Forelimb muscle (tissue), 1 donor: ENCODE measurements around the gene CD82. TPM values are rescaled to one million over a fixed set of nuclear protein-coding genes. Genes with fewer than 3 reads are reported as not detected.
"Not testable (repeated sequence)": the region's sequence is repeated elsewhere in the genome, so short reads cannot be mapped to it uniquely, and the experiment has no call there.

ENCODE experiments used
- DNase-seq: peaks from one replicate; pipeline ENCODE4 v3.0.0-alpha.2; 2013; ENCODE audit warnings: low read depth
- polyA plus RNA-seq: library from polyadenylated mRNA; unstranded; fragments of 120-200 nt; gene quantifications from one replicate; pipeline ENCODE4 v1.2.1, GENCODE V29; 2013; ENCODE audit not compliant: insufficient read length

CD82 gene
- polyA plus RNA-seq, 1 donor = 77.0 TPM

DNA sequence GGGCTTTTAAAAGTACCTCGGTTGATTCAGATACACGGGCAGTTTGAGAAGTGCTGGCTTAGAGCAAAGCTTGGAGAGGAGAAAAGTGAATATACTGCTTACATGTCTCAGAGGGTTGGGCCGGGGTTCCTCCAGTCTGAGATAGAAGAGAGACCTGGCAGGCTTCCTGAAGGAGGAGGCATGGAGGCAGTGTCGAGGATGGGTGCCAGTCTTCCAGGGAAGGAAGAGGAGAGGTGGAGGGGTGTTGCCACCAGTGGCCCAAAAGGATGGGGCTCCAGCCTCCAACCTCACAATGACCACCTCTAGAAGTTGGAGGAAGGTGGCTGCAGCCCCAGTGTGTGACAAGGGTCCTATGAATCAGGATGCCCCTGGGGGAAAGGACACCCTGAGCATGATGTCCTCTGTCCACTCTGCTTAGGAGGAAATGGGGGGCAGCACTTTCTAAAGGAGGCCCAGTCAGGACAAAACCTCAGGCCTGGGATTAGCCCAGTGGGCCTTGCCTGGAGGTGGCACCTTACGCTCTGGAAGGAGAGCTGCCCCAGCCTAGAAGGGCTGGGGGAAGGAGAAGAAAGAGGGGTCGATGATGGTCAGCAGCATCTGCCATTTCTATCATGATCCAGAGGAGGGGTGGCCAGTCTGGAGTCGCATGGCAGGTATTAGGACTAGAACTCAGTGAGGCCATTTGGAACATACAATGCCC lies 65.2 kb downstream of the CD82 start:
- DNase-seq = no peak

DNA sequence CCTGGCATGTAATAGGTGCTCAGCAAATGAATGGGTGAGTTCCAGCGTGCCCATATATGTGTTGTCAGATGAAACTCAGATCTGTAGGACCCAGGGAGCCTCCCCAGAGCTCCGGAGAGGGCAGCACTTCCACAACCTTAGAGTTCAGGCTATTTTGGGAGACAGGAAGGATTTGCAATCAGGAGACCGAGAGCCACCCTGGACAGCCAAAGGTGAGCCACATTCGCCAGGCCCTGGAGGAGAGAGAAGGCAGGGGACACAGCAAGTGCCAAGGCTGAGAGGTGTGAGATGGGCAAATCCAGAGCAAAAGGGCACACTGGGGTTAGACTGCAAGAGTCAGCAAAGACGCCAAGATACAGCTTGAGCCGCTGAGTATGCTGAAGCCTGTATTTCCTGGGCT lies 66.4 kb downstream of the CD82 start:
- DNase-seq = no peak

DNA sequence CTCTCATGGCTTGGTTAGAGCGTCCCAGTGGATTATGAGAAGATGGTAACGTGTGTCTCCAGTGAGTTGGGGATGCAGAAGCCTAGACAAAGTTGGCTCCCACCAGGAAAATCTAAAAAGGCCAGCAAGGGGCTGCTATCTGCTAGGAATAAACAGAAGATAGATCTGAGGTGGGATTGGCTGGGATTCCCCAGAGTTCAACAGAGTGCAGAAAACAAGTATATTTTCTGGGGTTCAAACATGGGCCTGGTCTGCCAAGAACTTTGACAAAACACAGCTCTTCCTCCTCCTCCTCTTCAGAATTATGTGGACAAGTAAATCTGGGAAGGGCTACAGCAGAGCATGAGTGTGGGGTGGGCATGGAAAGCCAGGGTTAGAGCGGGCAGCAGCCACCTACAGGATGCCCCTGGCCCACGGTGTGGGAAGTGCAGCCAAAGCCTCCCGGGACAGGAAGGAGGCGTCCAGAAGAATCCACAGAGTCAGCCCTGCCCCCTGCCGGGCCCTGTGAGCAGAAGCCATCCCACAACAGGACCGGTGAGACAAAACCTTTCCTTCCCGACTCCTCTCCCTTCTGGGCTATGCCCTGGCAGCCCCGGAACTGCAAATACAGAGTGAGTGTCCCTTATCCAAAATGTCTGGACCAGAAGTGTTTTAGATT lies 67.1 kb downstream of the CD82 start:
- no peak for DNase-seq

DNA sequence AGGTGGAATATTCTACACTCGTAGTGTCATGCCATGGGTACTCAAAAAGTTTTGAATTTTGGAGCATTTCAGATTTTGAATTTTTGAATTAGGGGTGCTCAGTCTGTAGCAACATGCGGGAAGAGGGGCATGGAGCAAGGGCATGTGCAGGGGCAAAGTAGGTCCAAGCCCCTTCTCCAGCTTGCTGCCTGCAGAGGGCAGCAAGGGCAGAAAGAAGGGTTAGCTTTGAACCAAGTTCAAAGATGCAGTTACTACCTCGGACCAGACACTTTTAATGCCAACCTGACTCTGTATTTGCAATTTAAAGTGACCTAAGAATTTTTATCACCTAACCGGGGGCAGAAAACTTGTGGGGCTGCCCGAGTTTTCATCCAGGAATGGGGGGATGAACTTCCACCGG lies 68.2 kb downstream of the CD82 start:
- no peak for DNase-seq

DNA sequence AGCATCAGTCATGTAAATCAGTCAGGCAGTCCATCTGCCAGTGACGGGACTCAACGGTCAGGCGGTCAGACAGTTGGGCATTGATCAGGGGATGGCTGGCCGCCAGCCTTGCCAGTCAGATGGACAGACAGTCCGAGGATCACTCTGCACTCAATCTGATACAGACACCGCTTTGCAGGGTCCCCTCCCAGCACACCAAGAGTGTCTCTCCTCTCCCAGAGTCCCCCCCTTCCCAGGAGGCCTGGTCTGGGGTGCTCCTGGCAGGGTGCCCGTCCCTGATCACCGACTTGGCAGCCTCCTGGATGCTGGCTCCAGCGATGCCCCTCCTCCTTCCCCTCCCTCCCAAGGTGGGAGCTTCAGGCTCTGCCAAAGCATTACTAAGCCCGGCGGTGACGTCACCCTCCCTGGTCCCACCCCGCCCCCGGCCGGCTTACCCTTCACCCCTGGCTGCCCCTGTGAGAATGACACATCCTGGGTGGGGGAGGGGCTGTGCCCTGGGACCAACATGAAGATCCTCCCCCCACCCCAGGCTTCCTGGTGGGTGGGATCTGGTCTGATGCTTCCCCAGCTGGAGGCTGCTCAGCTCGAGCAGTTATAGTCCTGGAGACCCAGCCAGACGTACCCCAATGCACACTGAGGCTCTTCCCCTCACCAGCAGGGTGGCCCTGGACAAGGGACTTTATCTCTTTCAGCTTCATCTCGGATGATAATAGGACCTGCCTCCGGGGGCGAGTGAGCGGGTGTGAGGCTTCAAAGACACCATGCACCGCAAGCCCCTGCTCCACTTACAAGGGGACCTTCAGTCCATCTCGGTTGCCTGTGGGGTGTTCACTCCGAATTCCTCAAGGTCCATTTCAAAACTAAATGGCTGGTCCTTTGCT lies 69.2 kb downstream of the CD82 start:
- no peak for DNase-seq

DNA sequence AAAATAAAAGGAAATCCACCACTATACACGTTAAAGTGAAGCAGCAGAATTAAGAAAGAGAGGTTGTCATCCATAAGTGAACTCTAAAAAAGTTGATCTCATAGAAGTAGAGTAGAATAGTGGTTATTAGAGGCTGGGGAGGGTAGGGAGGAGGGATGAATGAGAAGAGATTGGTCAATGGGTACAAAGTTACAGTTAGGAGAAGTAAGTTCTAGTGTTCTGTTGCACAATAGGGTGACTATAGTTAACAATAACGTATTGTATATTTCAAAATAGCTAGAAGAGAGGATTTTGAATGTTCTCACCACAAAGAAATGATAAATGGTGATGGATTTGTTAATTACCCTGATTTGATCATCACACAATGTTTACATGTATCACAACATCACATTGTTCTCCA lies 72.0 kb downstream of the CD82 start:
- no peak for DNase-seq

DNA sequence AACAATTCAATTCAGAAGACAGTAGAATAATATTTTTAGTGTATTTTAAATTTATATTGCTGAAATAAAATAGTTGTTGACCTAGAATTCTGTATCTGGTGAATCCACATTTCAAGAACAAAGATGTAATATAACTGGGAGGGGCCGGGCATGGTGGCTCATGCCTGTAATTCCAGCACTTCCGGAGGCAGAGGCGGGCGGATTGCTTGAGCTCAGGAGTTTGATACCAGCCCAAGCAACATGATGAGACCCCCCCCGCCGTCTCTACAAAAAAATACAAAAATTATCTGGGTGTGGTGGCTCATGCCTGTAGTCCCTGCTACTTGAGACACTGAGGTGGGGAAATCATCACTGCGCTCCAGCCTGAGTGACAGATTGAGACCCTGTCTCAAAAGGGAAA lies 72.6 kb downstream of the CD82 start:
- no peak for DNase-seq

DNA sequence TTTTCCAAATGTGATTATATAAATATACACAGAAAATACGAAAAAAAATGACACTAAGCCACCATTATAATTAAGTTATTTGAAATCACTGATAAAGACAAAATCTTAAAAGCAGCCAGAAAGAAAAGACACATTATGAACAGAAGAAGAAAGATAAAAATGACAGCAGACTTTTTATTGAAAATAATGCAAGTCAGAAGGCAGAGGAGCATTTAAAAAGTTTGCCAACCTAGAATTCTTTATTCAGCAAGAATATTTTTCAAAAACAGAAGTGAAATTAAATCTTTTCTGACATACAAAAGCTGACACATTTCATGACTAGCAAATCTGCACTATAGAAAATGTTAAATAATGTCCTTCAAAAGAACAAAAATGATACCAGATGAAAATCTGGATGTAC lies 77.8 kb downstream of the CD82 start:
- no peak for DNase-seq

DNA sequence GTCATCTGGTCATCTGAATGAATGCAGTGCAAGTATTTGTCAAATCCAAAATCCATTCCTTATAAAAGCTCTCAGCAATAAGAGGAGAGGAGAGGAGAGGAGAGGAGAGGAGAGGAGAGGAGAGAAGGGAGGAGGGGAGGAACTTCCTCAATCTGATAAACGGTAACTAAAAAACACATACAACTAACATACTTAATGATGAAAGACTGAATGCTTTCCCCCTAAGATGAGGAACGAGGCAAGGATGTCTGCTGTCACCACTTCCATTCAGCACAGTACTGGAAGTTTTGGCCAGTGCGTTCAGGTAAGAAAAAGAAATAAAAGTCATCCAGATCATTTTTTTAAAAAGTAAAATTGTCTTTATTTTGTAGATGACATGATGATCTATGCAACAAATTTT lies 80.4 kb downstream of the CD82 start:
- DNase-seq = no peak

DNA sequence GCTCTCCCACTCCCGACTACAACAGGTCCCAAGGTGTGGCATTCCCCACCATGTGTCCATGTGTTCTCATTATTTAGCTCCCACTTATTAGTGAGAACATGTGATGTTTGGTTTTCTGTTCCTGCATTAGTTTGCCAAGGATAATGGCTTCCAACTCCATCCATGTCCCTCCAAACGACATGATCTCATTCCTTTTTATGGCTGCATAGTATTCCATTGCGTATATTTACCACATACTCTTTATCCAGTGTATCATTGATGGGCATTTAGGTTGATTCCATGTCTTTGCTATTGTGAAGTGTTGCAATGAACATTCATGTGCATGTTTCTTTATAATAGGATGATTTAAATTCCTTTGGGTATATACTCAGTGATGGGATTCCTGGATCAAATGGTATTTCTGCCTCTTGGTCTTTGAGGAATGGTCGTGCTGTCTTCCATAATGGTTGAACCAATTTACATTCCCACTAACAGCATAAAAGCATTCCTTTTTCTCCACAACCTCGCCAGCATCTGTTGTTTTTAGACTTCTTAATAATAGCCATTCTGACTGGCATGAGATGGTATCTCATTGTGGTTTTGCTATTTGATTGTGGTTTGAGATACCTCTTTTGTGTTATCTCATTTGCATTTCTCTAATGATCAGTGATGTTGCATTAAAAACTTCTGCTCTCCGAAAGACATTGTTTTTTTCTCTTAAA lies 81.9 kb downstream of the CD82 start:
- DNase-seq = not testable (repeated sequence)

DNA sequence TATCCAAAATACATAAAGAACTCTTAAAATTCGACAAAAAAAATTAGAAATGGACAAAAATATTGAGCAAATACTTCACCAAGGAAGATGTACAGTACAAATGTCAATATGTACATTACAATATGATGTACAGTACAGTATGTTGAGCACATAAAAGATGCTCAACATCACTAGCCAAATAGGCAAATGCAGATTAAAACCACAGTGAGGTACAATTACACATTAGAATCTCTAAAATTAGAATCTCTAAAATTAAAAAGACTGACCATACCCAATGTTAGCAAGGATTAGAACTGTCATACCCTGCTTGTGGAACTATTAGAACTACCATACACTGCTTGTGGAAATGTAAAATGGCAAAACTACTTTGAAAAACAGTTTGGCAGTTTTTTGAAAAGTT lies 82.6 kb downstream of the CD82 start:
- no peak for DNase-seq

DNA sequence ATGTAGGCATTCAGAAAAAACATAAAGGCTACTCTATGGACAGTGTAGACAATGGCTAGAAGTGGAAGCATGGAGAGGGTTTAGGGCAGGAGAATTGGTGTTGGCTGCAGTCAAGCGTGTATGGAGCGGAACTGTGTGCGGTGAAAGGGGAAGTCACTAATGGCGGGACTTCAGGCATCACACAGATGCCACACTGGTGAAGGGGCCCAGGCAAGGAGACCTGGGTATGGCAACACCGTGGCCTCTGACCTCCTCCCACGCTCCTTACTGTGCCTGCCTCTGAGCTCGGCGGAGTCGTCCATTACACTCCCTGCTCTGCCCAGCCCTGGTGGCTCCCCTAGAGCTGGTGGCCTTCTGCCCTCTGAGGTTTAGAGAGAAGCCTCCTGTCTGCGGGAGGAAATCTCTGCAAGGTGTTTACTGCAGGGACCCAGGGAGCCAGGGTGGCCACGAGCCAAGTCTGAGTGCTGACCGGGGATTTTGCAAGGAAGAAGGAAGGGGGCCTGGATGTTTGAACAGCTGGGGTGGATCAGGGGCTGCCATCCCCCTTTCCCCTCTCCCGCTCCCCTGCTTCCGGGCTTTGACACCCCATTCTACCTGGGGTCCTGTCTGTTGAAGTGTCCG lies 86.2 kb downstream of the CD82 start:
- no peak for DNase-seq

DNA sequence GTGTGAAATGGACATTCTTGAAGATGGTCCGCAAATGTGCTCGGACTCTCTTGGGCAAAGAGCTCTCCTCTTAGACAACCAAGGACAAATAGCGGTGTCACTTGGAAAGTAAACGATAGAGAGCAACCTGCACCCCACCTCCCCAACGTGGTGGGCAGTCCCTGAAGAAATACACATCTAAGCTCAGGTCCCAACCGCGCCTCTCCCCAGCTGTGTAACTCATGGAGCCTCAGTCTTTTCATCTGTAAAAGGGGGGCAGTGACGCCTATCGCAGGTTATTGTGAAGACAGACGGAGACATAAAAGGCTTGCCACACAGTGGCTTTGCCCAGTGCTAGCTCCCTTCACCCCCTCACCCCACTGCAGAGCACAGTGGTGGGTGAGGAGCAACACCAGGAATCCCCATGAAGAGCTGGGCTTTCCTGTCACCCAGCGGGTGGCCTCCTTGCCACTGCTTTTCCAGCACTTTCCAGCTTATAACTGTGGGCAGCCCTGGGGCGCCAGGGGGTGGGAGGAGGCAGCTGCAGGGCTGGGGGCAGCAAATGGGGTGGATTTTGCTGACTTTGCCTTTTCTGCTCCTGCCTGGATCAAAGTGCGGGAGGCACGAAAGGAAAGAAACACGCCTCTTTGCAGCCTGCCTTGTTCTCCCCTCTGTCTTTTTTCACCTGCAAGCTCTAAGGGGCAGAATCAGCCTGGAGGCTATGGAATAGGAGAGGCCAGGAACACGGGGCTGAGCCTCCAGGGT lies 87.6 kb downstream of the CD82 start:
- DNase-seq = no peak

DNA sequence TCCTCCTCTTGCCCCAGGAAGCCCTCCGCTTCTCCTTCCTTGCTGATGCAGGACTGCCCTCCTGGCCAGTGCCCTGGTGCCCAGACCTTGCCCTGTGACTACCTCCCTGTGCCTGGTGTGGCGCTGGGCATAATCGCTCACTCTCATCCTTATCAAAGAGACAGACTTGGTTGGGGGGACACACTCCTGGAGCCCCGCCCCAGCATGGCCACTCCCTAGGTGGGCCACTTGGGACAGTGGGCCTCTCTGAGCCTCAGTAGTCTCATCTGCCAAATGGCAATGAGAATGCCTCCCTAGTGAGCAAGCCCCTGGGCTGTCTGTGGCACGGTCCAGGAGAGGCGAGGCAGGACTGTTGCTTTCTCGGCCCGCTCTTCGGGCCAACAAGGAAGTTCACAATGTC lies 88.6 kb downstream of the CD82 start:
- DNase-seq = no peak

DNA sequence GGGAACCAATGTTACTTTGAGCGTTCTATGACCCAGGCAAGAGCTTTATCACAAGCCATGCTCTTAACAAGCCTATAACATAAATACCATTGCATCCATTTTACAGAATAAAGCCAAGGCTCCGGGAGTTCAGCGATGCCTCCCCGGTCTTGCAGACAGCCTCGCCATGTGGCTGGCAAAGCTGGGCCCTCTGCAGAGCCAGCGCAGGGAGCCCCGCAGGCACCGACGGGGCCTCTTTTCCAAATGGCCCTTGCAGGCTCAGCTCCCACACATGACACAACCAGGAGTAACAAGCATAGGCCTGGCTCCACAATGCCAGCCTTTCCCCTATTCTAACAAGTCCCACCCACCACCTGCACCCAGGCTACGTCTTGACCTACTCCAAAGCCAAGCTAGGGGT lies 89.1 kb downstream of the CD82 start:
- no peak for DNase-seq

DNA sequence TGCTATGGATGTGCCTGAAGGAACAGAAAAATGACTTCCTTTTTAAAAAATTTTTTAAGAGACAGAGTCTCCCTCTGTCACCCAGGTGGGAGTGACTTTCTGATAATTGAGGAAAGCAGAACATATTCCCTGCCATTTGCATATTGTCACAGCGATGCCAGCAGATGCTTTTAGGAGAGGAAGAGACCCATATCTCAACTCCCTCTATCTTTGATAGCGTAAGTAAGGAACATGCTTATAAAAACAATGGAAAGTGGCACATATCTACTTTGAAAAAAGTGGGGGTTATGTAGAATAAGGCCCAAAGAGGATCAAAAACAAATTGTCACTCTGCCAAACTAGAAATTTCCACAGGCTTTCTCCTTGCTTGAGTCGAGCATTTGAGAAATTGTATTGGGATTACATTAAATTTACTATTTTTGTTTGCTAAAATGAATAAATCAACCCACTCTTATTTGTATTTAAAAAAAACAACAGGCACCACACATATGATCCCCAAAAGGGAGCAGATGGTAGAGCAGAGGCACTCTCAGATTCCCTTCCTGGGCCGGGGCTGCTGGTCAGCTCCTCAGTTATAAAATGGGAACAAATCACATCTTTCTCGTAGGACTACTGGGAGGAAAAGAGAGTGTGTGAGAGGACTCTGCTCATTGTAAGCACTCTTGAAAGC lies 92.5 kb downstream of the CD82 start:
- DNase-seq = no peak

DNA sequence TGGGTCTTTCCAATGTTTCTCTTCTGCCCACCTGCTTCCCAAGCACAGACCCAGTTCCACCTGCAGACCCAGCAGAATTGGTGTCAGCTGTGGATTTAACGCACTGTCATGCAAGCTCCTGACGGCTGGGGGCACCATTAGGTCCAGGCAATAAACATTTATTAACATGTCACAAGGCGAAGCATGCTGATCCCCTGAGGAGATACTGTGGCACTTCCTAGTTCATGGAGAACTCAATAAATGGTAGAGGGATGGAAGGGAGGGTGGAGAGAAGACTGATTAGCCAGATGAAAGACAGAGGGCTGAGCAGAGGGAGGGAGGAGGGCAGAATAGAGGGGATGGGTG lies 93.0 kb downstream of the CD82 start:
- no peak for DNase-seq

DNA sequence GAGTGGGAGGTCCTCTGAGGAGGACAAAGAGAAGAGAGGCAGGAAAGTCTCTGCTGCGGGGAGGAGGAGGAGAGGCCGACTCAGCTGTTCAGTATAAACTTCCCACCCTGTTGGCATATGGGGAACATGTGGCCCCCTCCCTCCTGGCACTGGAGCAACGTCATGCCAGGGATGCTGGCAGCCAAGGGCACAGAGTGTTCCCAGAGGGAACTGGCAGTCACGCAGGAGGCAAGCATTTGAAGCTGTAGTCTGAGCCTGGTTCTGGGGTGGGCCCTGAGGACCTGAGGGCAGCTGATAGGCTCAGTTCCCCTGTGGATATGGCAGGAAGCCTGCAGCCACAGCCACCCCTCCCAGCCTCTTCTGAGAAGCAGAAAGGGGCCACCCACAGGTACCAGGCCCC lies 94.2 kb downstream of the CD82 start:
- no peak for DNase-seq

DNA sequence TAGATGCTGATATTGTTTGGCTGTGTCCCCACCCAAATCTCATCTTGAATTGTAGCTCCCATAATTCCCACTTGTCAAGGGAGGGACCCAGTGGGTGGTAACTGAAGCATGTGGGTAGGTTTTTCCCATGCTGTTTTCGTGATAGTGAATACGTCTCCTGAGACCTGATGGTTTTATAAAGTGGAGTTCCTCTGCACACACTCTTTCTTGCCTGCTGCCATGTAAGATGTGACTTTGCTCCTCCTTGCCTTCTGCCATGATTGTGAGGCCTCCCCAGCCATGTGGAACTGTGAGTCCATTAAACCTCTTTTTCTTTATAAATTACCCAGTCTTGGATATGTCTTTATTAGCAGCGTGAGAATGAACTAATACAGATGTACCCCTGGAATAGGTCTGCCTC lies 95.1 kb downstream of the CD82 start:
- DNase-seq = not testable (repeated sequence)

DNA sequence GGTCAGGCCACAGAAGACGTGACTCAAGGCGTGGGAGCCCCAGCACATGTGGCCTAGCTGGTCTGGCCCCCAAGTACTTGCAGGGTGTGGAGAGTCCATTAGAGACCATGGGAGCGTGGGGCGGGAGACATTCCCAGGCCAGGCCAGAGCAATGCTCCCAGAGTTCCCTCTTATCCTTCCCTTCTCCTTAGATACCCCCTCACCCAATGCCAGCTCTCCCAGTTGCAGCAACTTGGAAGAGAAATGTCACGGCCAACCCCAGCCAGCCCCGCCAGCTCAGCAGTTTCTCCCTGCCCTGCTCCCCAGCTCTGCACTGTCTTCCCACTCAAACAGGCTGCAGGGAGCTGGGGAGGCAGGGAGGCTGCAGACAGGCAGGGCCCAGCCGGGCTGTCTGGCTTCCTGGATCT lies 95.9 kb downstream of the CD82 start:
- no peak for DNase-seq
